Head of caudate nucleus (tissue), 42 donors: ENCODE measurements around the gene CBLL1.

Experiments used
- DNase-seq, 42 donors: peaks; one replicate each; pipeline versions ENCODE4 v3.0.0 to v3.0.0-alpha.2; 2020 to 2021; ENCODE audit warnings: mixed read lengths in 7 of 42
- intact Hi-C: fragments of 100-400 bp; cut with DNase I; formaldehyde crosslinking; loops from one replicate; pipeline ENCODE4 v1.15.0; 2022

The CBLL1 gene, protein sequence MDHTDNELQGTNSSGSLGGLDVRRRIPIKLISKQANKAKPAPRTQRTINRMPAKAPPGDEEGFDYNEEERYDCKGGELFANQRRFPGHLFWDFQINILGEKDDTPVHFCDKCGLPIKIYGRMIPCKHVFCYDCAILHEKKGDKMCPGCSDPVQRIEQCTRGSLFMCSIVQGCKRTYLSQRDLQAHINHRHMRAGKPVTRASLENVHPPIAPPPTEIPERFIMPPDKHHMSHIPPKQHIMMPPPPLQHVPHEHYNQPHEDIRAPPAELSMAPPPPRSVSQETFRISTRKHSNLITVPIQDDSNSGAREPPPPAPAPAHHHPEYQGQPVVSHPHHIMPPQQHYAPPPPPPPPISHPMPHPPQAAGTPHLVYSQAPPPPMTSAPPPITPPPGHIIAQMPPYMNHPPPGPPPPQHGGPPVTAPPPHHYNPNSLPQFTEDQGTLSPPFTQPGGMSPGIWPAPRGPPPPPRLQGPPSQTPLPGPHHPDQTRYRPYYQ

DNA sequence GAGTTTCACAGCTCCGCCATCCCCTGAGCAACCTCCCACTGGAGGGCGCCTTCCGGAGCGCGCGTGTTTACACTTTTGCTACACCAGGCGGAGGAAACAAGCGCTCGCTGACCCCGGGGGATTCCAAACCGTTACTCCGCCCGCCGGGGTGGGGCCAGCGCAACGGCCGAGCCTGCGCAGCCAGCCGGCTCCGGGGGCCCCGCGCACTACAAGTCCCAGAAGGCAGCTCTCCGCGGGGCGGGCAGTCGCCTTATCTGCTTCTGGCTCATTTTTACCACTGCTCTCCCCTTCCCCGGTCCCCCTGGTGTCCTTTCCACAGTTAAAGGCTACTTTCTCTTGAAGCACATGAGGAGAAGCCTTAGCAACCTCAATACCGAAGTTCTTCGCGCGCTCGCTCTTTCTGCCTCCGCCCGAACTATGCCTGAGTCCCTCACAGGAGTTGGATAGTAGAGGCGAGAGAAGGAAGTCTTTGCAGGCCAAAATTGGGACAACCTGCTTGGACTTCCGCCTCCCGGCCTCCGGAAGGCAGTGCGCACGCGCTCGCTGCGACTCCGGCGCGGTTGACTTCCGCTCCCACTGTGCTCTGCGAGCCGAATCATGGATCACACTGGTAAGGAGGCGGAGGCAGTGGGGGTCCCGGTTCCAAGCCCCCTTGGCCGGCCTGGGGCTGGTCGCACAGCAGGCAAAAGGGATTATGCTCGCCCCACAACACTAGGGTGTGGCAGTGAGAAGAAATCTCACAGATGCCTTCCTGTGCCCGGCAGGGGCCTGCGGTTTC is at the start of gene CBLL1:
CBLL1 (plus strand) TSS at position 576 of the 778 bp plus-strand sequence; CDS start at position 598, 22 bp downstream.
- peak; percentile 92 to 99 (median 97) for DNase-seq
- intact Hi-C loops: loop anchor here (2.0 to 10.0 kb wide), 2 partner anchors 133 to 279 kb away; no protein-coding TSS in a partner anchor

DNA sequence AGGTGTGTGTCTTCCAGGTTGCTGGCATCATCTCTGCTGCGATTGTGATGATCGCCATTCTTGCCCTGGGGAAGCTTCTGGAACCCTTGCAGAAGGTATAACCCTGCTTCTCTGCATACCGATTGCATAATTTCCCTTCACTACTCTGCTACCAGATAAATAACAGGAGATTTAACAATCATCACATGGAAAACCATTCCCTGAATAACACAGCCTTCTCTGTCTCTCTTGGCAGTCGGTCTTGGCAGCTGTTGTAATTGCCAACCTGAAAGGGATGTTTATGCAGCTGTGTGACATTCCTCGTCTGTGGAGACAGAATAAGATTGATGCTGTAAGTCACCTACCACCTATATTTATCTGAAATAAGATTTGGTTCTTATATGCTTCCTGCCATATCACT is 49.6 kb upstream of the CBLL1 start:
- DNase-seq: peak in 11 of 42 donors; percentile 10 to 49 (median 14)
- intact Hi-C loops: no loop called here

DNA sequence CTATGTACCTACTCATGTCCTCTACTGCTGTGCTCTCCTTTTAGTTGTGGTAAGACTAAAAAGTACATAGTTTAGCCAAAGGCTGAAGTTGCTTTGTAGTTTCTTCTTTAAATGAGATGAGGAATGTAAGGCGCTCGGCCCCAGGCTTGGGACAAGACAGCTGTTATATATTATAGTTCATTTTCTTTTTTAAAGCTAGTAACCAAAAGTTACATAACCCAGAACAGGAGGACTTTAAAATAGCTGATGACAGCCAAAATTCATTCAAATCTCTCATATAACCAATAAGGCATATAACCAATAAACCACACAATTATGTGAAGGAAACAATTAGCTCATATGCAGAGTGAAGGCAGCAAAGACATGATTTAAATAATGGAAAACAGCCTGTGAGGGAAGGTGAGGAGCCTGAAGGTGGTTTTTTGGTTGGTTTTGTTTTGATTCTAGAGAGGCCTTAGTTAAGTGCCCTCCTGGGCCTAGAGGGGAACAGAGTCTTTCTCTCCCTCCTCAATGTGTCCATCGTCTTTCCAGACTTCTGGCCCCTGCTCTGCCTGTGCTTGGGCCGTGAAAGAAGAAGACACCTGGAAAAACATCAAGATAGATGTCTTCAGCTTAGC is 47.5 kb upstream of the CBLL1 start:
- no peak for DNase-seq
- intact Hi-C loops: no loop called here

DNA sequence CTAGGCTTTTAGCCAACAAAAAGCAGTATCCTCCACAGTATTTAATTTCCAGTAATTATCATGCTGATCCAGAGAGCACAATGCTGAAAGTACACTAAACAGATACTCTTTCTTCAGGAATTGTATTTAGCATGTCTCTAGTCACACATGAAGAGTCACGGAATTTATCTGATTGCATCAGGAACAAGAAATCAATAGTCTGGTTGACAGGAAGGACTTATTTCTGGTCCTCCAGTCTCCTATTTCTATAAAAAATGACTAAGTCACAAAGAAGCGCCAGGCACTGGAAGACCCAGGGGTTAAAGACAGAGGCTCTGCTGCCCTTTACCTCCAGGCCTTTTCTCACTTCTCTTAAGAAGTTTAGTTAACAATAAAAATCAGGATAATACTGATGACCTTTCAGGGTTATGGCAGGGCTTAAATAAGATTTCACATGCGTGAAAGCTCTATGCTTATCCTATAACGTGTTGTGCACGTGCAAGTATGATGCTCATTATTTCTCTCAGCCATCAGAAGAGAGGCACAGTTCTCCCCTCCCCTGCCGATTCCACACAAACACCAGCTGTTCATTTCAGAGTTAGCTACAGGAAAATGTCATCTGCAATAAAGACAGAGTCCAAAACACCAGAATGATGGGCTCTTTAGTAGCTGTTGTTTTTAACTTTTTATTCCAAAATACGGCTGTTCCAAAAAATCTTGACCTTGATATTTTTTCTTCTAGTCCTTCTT is 46.5 kb upstream of the CBLL1 start:
- DNase-seq: no peak
- intact Hi-C loops: no loop called here

DNA sequence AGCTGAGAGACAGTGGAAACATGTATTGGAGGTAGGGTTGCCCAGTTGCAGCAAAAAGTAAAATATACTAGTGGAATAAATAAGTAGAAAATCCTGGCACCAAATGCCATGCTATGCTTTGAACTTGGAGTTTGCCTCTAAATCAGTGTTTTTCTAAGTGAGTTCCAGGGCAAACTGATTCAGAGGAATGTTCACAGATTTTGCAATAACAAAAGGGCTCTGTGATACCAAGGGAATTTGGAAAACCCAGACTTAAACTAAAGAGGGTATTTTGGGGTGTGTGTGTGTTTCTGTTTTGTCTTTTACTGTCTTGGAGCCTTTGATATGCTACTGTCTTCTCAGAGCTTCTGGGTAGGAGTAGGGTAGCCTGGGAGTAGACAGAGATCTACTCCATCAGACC is 43.4 kb upstream of the CBLL1 start:
- no peak for DNase-seq

DNA sequence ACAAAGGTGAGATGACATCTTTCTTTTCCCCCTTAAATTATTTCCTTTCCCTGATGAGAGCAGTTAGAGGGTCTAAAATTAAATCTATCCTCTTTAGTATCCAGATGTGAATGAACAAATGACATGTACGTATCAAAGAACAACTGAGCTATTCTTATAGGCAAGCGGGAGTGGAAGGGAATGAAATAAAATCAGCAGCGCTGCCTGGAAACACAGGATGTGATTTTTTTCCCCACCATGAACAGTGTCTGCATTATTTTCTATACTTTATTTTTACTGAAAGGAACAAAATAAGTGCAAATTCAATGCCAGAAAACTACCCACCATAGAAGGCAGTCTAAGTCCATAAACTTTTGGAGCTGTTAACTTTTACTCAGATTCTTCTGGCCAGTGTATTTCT is 42.8 kb upstream of the CBLL1 start:
- DNase-seq: no peak
- intact Hi-C loops: no loop called here

More for the DNA sequence above, 43.4 kb upstream of the CBLL1 start:
- intact Hi-C loops: no loop called here

DNA sequence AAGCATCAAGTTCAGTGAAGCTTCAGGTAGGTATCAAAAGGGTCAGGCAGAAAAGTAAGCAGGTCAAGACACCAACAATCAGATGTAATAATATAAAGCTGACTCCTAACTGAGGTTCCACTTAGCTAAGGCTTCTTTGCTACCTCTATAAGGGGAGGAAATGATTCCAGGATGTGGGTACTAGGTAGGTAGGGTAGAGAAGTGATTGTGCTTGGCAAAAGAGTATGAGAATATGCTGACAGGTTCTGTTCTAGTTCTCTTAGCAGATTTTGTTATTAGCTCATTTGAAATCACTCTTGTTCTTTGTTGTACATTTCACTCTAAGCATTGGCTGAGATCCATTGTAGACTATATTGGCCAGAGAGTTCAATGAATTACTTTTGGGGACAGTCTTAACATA is 40.7 kb upstream of the CBLL1 start:
- DNase-seq: no peak
- intact Hi-C loops: no loop called here

DNA sequence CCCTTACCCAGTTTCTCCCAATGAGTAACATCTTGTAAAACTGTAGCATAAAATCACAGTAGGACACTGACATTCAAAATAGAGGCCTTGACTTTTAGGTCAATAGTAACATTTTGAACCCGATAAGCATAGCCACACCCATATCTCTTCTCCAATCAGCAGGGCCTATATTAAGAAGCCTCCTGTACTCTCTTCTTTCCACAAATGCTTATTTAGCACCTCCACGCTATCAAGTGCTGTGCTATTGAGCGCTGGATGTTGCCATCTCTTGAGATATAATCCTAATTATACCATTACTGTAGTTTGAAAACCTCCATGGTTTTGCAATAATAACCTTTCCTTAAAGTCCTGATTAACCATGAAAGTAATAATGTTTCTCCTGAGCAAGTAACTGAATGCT is 40.1 kb upstream of the CBLL1 start:
- intact Hi-C loops: no loop called here
- no peak for DNase-seq

DNA sequence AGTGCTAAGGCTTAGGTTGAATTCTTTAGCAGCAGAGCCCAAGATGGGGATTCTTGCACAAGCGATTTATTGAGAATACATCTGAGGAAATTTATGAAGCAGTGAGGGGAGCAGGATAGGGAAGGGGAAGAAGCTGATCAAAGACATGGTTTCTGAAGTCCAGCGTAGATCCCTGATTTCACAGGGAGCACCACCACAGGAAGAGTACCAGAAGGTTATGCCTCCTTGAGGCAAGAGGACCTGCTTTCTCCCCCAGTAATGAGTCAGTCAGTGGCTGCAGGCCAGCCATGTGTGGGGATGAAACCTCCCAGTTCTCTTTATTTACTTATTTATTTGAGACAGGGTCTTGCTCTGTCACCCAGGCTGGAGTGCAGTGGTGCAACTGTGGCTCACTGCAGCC is 35.0 kb upstream of the CBLL1 start:
- intact Hi-C loops: no loop called here
- DNase-seq: no peak

DNA sequence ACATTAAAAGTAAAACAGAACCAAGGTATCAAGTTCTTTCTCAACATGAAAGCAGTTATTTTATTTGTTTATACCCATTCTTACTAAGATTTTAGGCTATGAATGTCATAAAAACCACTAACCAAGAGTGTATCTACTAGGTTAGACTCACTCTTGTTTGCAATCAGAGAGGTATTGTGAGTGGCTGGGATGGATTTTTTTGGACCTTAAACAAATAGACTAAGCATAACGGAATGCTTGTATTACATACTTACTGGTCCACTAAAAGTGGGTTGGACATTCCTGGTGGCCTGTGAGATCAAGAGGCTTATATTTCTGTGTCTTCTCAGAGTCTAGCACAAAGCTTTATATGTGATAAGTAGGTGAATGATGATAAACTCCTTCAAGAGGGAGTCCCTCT is 32.6 kb upstream of the CBLL1 start:
- intact Hi-C loops: loop anchor here (10.0 kb wide), 1 partner anchor 506 kb away; no protein-coding TSS in a partner anchor
- no peak for DNase-seq

DNA sequence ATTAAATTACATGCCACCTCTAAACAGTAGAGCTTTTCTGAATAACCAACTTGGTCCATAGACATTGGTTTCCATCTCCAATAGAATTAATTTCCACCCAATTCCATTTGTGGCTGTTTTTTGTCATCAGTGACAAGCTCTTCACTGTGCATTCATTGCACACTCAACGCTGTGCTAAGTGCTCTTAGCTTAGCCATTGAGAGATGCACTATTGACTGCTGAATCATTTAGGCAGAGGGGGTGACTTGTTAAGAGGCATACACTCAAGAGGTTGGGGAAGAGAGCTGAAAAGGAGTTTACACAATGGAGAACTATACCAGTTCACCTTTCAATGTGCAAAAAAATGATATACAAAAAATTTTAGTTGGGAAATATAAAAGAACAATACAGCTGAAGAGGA is 31.9 kb upstream of the CBLL1 start:
- intact Hi-C loops: loop anchor here (10.0 kb wide), 1 partner anchor 507 kb away; no protein-coding TSS in a partner anchor
- DNase-seq: no peak

DNA sequence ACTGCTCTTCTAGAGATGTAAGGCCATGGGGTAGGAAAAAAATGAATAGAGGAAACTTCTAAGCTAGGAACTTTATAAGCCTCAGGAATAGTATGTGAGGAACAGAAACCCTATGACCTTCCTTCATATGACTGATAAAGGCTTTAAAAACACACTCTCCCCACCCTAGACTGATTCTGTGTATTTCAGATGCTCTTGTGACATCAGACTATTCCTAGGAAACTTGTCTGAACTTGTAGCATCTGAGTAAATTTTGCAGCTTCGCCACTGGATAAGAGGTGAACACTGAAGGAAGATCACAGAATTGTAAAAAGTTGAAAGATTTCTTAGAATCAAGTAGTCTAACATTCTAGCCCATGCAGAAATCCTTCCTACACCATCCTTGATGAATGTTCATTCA is 31.0 kb upstream of the CBLL1 start:
- no peak for DNase-seq
- intact Hi-C loops: loop anchor here (10.0 kb wide), 1 partner anchor 508 kb away; no protein-coding TSS in a partner anchor

DNA sequence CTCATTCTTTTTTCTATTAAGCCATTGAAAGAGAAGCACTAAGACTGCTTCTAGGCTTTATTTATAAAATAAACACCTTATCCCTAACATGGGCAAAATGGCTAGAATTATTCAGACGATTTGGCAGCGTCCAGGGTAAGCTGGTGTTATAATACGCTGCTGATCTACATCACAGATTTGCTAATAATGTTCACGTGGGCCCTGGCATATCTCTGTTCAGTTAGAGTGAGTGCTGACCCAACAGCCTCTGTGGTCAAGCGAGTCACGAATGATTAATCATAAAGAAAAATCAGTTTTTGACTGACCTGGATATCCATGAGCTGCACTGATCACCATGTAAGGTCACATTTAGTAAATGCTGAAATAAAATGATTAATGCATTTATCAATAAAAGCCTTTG is 28.4 kb upstream of the CBLL1 start:
- DNase-seq: no peak

DNA sequence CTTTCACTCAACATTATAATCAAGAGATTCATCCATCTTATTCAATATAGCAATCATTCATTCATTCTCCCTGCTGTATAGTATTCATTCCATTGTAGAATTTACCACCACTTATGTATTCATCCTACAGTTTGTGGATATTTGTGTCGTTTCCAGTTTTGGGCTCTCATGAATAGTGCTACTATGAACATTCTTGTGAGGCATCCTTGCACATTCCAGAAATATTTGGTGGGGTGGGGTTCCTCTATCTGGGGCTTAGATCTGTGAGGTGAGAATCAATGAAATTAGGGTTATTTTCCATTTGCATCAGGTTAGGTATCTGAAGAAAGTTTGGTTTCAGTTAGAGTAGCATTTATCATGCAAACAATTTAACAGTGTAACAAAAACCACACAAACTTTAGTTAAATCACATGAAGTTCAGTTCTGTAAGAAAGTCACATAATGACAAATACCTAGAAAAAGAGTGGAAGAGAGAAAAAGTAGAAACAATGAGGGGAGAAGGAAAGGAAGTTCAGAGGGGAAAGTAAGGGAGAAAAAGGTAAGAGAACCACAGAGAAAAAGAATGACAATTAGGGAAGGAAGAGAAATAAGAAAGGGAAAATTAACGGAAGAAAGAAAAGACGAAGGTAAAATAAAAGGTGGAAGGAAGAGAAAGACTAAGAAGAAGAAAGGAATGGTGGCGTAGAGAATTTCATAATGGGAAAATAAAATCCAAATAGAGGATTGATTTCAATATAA is 25.3 kb upstream of the CBLL1 start:
- DNase-seq: no peak
- intact Hi-C loops: loop anchor here (10.0 kb wide), 1 partner anchor 514 kb away; no protein-coding TSS in a partner anchor

More for the DNA sequence above, 28.4 kb upstream of the CBLL1 start:
- intact Hi-C loops: loop anchor here (10.0 kb wide), 1 partner anchor 511 kb away; no protein-coding TSS in a partner anchor

DNA sequence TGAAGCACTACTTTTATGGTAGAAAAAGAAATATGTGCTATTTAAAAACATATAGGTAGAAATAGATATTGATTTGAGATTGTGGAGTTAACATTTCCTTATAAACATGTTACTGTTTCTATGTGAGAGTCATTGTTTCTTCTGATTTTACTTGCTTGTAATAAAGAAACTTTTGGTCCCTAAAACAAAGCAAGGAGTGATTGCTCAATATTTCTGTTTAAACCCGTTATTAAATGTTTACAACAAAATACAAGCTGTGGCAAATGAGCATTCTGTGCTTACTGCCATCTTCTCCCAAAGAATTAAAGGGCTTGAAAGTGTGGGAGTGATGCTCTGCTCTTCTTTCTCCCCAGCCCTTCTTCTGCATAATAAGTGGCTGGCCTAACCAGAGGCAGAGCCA is 22.7 kb upstream of the CBLL1 start:
- no peak for DNase-seq
- intact Hi-C loops: loop anchor here (10.0 kb wide), 1 partner anchor 136 kb away; the partner anchor contains the start of gene BCAP29

DNA sequence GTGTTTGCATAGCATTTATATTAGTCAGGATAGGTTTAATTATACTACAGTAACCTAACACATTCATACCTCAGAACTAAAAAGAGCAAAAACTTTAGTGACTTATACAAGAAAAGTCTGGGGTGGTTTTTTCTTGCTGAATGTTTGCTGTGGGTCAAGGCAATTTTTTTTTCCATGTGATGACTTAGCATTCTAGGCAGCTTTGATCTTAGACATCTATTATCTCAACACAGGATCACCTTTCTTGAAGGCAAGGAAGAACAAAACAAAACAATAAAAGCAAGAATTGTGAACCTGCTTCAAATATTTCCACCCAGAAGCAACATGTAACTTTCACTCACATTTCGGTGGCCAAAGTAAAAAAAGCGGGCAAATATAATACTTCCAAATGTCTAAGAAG is 20.7 kb upstream of the CBLL1 start:
- no peak for DNase-seq
- intact Hi-C loops: loop anchor here (10.0 kb wide), 1 partner anchor 138 kb away; the partner anchor contains the start of gene BCAP29

DNA sequence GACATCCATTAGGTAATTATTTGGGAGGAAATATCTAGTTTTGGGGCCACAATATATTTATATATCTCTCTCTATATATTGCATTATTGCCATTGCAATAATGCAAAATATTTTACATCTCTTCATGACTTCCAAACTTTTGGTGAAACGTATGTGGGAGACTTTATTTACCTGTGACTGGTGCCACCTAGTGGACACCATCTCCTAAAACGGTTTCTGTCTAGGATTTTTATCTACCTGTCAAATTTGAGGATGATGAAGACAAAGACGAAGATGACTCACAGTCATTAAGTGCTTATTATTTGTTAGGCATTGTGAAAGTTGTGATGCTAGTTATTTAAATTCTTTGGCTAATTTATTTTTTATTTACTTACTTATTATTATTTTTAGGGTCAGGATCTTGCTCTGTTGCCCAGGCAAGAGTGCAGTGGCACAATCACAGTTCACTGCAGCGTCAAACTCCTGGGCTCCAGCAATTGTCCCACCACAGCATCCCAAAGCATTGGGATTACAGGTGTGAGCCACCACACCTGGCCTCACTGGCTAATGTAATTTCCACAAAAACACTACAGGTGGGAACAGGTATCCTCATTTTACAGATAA is 18.7 kb upstream of the CBLL1 start:
- DNase-seq: peak in 32 of 42 donors; percentile 9 to 83 (median 52)

More for the DNA sequence above, 18.7 kb upstream of the CBLL1 start:
- intact Hi-C loops: loop anchor here (10.0 kb wide), 1 partner anchor 140 kb away; the partner anchor contains the start of gene BCAP29
